ENCODE measurements around the gene CYP46A1. TPM values are rescaled to one million over a fixed set of nuclear protein-coding genes. Genes with fewer than 3 reads are reported as not detected.
A peak's percentile ranks its signal among the peaks of the same experiment; 100 is the strongest.

The CYP46A1 gene
- total and polyA plus RNA-seq, 7 experiments from 2014 or later, result 0.02 to 0.34 (median 0.23) TPM; not detected in 1

DNA sequence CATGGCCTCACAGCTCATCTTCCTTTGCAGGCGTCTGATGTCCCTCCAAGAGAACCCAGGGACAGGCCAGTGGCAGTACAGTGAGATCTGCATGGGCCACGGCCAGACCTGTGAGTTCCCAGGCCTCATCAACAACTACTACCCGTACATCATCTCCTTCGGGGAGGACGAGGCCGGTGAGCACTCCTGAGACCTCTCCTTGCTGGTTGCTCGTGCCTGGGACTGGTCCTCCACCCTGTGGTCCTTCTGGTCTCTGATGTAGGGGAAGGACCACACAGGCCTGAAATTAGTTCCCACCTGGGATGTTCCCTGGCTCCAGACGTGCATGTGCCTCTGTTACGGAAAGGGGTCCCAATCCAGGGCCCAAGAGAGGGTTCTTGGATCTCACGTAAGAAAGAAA is 21.3 kb upstream of the CYP46A1 start:
- ATAC-seq, result no peak
- Histone ChIP-seq H3K36me3 (ENCODE audit: control insufficient read depth in 2 of 3, insufficient read depth in 3 of 3, low read length in 3 of 3) (no peaks in the 10 kb centered on the region), H3K4me3 (ENCODE audit: low read length) (no peak overlapping the region), H3K9me3 (ENCODE audit: control insufficient read depth in 2 of 3, low read length in 3 of 3) (no peaks in the 10 kb centered on the region), H3K4me1 (ENCODE audit: control insufficient read depth in 2 of 2, insufficient read depth in 2 of 2, low read length in 2 of 2) (no peaks in the 10 kb centered on the region), H3K27me3 (ENCODE audit: control insufficient read depth in 2 of 2, insufficient read depth in 2 of 2, low read length in 2 of 2) (no peaks in the 10 kb centered on the region), H3K27ac (ENCODE audit: low read depth, low read length) (no peak overlapping the region)
- ChIA-PET POLR2A (no interaction called here), CTCF (no interaction called here)
- DNase-seq, result no peak
- H3K4me3 Mint-ChIP-seq, result no peak overlapping the region
- H3K27ac Mint-ChIP-seq, result no peak overlapping the region
- peaks cover 0 to 4% (median 0%) of the 10 kb centered on the region in 7 donors for H3K4me1 Mint-ChIP-seq
- intact Hi-C loops (cut with micrococcal nuclease), result no loop called here
- H3K36me3 Mint-ChIP-seq, result peaks cover 0 to 4% (median 0%) of the 10 kb centered on the region in 5 donors
- H3K27me3 Mint-ChIP-seq, result peaks cover 36 to 49% (median 42%) of the 10 kb centered on the region in 5 donors
- no peaks in the 10 kb centered on the region for H3K9me3 Mint-ChIP-seq

DNA sequence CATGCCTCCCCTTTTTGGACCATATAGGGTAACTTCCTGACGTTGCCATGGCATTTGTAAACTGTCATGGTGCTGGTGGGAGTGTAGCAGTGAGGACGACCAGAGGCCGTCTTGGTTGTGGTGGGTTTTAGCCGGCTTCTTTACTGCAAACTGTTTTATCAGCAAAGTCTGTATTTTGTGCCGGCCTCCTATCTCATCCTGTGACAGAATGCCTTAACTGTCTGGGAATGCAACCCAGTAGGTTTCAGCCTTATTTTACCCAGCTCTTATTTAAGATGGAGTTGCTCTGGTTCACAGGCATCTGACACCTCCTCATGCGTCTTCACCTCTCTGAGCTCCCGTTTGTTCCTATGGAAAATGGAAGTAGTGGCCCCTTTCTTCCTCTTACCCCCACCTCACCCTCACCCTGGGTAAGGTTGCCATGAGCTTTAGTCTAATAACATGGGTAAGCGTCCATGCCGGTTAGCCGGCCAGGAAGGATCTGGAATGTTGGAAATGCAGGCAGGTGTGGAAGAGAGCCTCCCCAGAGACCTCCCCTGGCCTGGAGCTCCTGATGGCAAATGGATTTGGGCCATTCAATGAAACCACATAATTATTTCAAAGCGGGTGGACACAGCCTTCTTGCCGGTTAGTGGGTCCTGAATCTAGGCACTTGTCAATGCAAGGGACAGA is 20.6 kb upstream of the CYP46A1 start:
- Mint-ChIP-seq H3K9me3 (no peaks in the 10 kb centered on the region), H3K36me3 (peaks cover 0 to 4% (median 0%) of the 10 kb centered on the region in 5 donors), H3K4me1 (peaks cover 0 to 4% (median 0%) of the 10 kb centered on the region in 7 donors), H3K27ac (no peak overlapping the region), H3K4me3 (no peak overlapping the region), H3K27me3 (peaks cover 29 to 42% (median 36%) of the 10 kb centered on the region in 5 donors)
- CTCF ChIA-PET, result interaction anchor here (0.5 kb wide), 1 partner anchor 233 kb away, joined by 6 read pairs; no protein-coding TSS in a partner anchor
- DNase-seq (no peak), ATAC-seq (no peak)
- intact Hi-C loops (cut with micrococcal nuclease), result no loop called here
- H3K36me3 ChIP-seq (ENCODE audit: control insufficient read depth in 2 of 3, insufficient read depth in 3 of 3, low read length in 3 of 3), result no peaks in the 10 kb centered on the region
- H3K4me1 ChIP-seq (ENCODE audit: control insufficient read depth in 2 of 2, insufficient read depth in 2 of 2, low read length in 2 of 2), result no peaks in the 10 kb centered on the region
- no peak overlapping the region for H3K27ac ChIP-seq (ENCODE audit: low read depth, low read length)
- no peak overlapping the region for H3K4me3 ChIP-seq (ENCODE audit: low read length)
- H3K9me3 ChIP-seq (ENCODE audit: control insufficient read depth in 2 of 3, low read length in 3 of 3), result no peaks in the 10 kb centered on the region
- POLR2A ChIA-PET, result no interaction called here
- H3K27me3 ChIP-seq (ENCODE audit: control insufficient read depth in 2 of 2, insufficient read depth in 2 of 2, low read length in 2 of 2), result no peaks in the 10 kb centered on the region

DNA sequence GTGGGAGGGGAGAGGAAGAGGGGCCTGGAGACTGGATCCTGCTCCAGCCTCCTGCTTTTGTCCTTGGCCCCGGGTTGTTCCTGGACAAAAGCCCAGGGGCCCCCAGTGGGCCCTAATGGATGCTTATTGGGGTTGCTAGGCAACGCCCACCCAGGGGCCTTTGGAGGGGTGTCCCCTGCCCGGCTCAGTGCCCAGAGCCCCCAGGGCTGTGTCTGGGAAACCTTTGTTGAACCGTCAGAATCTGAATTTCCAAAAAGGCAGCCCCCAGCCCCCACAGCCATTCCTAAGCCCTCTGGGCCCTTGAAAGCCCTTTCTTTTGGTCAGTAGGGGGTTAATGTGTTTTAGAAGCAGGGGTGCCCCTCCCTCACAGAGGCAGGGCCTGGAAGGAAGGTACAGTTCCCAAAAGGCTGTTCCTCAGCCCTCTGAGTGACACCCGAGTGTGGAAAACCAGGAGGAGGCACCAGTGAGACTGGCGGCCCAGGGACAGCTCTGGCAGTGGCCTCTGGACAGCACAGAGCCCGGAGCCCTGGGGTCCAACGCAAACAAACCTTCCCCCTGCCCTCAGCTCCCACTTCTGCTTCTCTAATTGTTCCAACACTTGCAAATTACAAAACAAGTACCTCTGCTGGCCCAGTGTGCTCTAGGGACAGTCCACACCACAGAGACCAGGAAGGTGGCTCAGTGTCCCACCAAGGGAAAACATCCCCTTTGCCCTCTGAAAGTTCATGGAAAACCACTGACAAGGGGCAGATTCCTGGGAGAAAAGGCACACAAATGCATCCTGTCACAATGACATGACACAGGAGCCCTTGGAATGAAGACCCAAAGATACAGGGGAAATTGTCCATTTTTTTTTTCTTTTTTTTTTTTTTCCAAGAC is 19.8 kb upstream of the CYP46A1 start:
- no peak overlapping the region for H3K4me3 ChIP-seq (ENCODE audit: low read length)
- no peaks in the 10 kb centered on the region for H3K36me3 ChIP-seq (ENCODE audit: control insufficient read depth in 2 of 3, insufficient read depth in 3 of 3, low read length in 3 of 3)
- ChIA-PET POLR2A (no interaction called here), CTCF (no interaction called here)
- intact Hi-C loops (cut with micrococcal nuclease), result no loop called here
- Mint-ChIP-seq H3K36me3 (peaks cover 0 to 4% (median 0%) of the 10 kb centered on the region in 5 donors), H3K4me3 (no peak overlapping the region), H3K9me3 (no peaks in the 10 kb centered on the region), H3K27ac (no peak overlapping the region), H3K27me3 (peaks cover 24 to 37% (median 30%) of the 10 kb centered on the region in 5 donors), H3K4me1 (peaks cover 0 to 4% (median 0%) of the 10 kb centered on the region in 7 donors)
- H3K9me3 ChIP-seq (ENCODE audit: control insufficient read depth in 2 of 3, low read length in 3 of 3), result no peaks in the 10 kb centered on the region
- DNase-seq (no peak), ATAC-seq (no peak)
- H3K27me3 ChIP-seq (ENCODE audit: control insufficient read depth in 2 of 2, insufficient read depth in 2 of 2, low read length in 2 of 2), result no peaks in the 10 kb centered on the region
- H3K4me1 ChIP-seq (ENCODE audit: control insufficient read depth in 2 of 2, insufficient read depth in 2 of 2, low read length in 2 of 2), result no peaks in the 10 kb centered on the region
- no peak overlapping the region for H3K27ac ChIP-seq (ENCODE audit: low read depth, low read length)

DNA sequence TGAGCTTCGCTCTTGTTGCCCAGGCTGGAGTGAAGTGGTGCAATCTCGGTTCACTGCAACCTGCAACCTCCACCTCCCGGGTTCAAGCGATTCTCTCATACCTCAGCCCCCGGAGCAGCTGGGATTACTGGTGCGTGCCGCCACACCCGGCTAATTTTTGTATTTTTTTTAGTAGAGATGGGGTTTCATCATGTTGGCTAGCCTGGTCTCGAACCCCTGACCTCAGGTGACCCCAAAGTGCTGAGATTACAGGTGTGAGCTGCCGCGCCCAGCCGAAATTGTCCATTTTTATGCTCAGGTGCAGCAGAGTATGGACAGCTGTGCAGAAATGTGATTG is 19.2 kb upstream of the CYP46A1 start:
- no peaks in the 10 kb centered on the region for H3K36me3 ChIP-seq (ENCODE audit: control insufficient read depth in 2 of 3, insufficient read depth in 3 of 3, low read length in 3 of 3)
- DNase-seq, result no peak
- no peak overlapping the region for H3K27ac Mint-ChIP-seq
- intact Hi-C loops (cut with micrococcal nuclease), result no loop called here
- ATAC-seq, result no peak
- no peak overlapping the region for H3K4me3 ChIP-seq (ENCODE audit: low read length)
- no peaks in the 10 kb centered on the region for H3K9me3 ChIP-seq (ENCODE audit: control insufficient read depth in 2 of 3, low read length in 3 of 3)
- no peaks in the 10 kb centered on the region for H3K4me1 ChIP-seq (ENCODE audit: control insufficient read depth in 2 of 2, insufficient read depth in 2 of 2, low read length in 2 of 2)
- H3K4me1 Mint-ChIP-seq, result peaks cover 0 to 3% (median 0%) of the 10 kb centered on the region in 7 donors
- H3K27me3 ChIP-seq (ENCODE audit: control insufficient read depth in 2 of 2, insufficient read depth in 2 of 2, low read length in 2 of 2), result no peaks in the 10 kb centered on the region
- POLR2A ChIA-PET, result no interaction called here
- peaks cover 0 to 4% (median 0%) of the 10 kb centered on the region in 5 donors for H3K36me3 Mint-ChIP-seq
- H3K9me3 Mint-ChIP-seq, result no peaks in the 10 kb centered on the region
- CTCF ChIA-PET, result no interaction called here
- peaks cover 24 to 36% (median 30%) of the 10 kb centered on the region in 5 donors for H3K27me3 Mint-ChIP-seq
- no peak overlapping the region for H3K4me3 Mint-ChIP-seq
- H3K27ac ChIP-seq (ENCODE audit: low read depth, low read length), result no peak overlapping the region

DNA sequence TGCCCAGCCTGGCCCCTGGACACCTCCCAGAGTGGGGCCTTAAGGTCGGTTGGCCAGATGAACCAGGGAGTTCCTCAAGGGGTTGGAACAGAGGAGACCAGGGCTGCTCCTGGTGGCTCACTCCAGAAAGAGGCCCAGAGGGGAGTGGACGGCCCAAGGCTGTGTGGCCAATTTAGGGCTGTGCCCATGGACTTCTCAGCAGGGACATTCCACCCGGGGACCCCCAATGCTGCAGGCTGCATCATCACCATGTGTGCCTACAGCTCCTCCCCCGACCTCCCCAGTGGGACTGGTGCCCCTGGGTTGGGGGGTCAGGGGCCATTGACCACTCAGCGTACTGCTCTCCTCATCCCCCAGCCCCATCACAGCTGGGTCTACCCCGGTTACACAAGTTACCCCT is 17.6 kb upstream of the CYP46A1 start:
- Histone ChIP-seq H3K9me3 (ENCODE audit: control insufficient read depth in 2 of 3, low read length in 3 of 3) (no peaks in the 10 kb centered on the region), H3K27me3 (ENCODE audit: control insufficient read depth in 2 of 2, insufficient read depth in 2 of 2, low read length in 2 of 2) (no peaks in the 10 kb centered on the region), H3K4me1 (ENCODE audit: control insufficient read depth in 2 of 2, insufficient read depth in 2 of 2, low read length in 2 of 2) (no peaks in the 10 kb centered on the region), H3K27ac (ENCODE audit: low read depth, low read length) (no peak overlapping the region), H3K36me3 (ENCODE audit: control insufficient read depth in 2 of 3, insufficient read depth in 3 of 3, low read length in 3 of 3) (no peaks in the 10 kb centered on the region), H3K4me3 (ENCODE audit: low read length) (no peak overlapping the region)
- ATAC-seq (peak; percentile 12), DNase-seq (no peak)
- Mint-ChIP-seq H3K27ac (no peak overlapping the region), H3K4me1 (peaks cover 0 to under 1% (median 0%) of the 10 kb centered on the region in 7 donors), H3K4me3 (no peak overlapping the region), H3K36me3 (no peaks in the 10 kb centered on the region), H3K9me3 (no peaks in the 10 kb centered on the region), H3K27me3 (peaks cover 17 to 30% (median 19%) of the 10 kb centered on the region in 5 donors)
- CTCF ChIA-PET, result no interaction called here
- POLR2A ChIA-PET, result no interaction called here
- intact Hi-C loops (cut with micrococcal nuclease), result no loop called here

DNA sequence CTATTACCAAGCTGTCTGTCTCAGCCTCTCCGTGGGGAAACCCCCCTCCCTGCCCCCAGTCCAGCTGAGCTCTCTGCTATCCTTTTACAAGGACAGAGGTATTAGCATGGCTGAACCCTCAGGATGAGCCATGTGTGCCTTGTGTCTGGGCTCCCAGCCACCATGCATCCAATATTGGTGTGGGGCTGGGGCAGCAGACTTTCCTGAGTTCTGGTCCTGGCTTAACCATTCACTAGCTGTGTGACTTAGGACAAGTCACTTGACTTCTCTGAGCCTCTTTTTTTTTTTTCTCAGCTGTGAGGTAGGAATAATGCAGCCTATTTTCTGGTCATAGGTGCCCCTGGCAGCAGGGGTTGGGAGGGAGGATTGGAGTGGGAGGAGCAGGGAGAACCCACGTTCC is 17.1 kb upstream of the CYP46A1 start:
- Histone ChIP-seq H3K27me3 (ENCODE audit: control insufficient read depth in 2 of 2, insufficient read depth in 2 of 2, low read length in 2 of 2) (no peaks in the 10 kb centered on the region), H3K36me3 (ENCODE audit: control insufficient read depth in 2 of 3, insufficient read depth in 3 of 3, low read length in 3 of 3) (no peaks in the 10 kb centered on the region), H3K9me3 (ENCODE audit: control insufficient read depth in 2 of 3, low read length in 3 of 3) (no peaks in the 10 kb centered on the region), H3K27ac (ENCODE audit: low read depth, low read length) (no peak overlapping the region), H3K4me1 (ENCODE audit: control insufficient read depth in 2 of 2, insufficient read depth in 2 of 2, low read length in 2 of 2) (no peaks in the 10 kb centered on the region), H3K4me3 (ENCODE audit: low read length) (no peak overlapping the region)
- H3K36me3 Mint-ChIP-seq, result no peaks in the 10 kb centered on the region
- ATAC-seq (no peak), DNase-seq (no peak)
- CTCF ChIA-PET, result no interaction called here
- H3K4me1 Mint-ChIP-seq, result peaks cover 0 to 2% (median 0%) of the 10 kb centered on the region in 7 donors
- H3K4me3 Mint-ChIP-seq, result no peak overlapping the region
- POLR2A ChIA-PET, result no interaction called here
- no peaks in the 10 kb centered on the region for H3K9me3 Mint-ChIP-seq
- intact Hi-C loops (cut with micrococcal nuclease), result no loop called here
- no peak overlapping the region for H3K27ac Mint-ChIP-seq
- H3K27me3 Mint-ChIP-seq, result peaks cover 12 to 28% (median 16%) of the 10 kb centered on the region in 5 donors

All from naive thymus-derived CD4-positive, alpha-beta T cell (primary cell).